OCI-M1 (cell line): ENCODE data around the gene CREG2.
"Not testable (repeated sequence)": the region's sequence is repeated elsewhere in the genome, so short reads cannot be mapped to it uniquely, and the experiment has no call there.

Experiments used
- DNase-seq: peaks from one replicate; lab custom pipeline; 2025; lab: John Stamatoyannopoulos, UW

Gene CREG2

DNA sequence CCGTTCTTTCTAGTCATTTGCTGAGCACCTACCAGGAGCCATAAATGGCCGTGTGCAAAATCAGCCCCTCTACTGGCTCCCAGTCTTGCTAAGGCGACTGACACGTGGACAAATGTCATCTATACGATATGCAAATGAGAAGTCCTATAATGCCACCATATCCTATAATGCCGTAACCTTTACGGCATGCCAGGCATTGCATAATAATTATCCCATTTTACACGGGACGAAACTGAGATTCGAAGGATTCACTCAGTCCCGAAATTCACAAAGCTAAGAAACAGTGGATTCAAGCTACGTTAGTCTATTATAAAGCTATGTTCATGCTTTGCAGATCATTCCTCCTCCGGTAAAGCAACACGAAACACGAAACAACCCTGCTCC lies 44.7 kb downstream of the CREG2 start:
- DNase-seq: no peak

GRCh38 chr2:101341901-101342624 lies 45.2 kb downstream of the CREG2 start:
- peak; percentile 67 for DNase-seq

GRCh38 chr2:101341421-101341820 lies 45.9 kb downstream of the CREG2 start:
- no peak for DNase-seq

- peak; percentile 26 for DNase-seq
Observed at GRCh38 chr2:101340141-101340551, 47.2 kb downstream of the CREG2 start.

GRCh38 chr2:101339266-101339880 lies 47.9 kb downstream of the CREG2 start:
- DNase-seq: no peak

- no peak for DNase-seq
Observed at GRCh38 chr2:101337877-101338276, 49.4 kb downstream of the CREG2 start.

DNA sequence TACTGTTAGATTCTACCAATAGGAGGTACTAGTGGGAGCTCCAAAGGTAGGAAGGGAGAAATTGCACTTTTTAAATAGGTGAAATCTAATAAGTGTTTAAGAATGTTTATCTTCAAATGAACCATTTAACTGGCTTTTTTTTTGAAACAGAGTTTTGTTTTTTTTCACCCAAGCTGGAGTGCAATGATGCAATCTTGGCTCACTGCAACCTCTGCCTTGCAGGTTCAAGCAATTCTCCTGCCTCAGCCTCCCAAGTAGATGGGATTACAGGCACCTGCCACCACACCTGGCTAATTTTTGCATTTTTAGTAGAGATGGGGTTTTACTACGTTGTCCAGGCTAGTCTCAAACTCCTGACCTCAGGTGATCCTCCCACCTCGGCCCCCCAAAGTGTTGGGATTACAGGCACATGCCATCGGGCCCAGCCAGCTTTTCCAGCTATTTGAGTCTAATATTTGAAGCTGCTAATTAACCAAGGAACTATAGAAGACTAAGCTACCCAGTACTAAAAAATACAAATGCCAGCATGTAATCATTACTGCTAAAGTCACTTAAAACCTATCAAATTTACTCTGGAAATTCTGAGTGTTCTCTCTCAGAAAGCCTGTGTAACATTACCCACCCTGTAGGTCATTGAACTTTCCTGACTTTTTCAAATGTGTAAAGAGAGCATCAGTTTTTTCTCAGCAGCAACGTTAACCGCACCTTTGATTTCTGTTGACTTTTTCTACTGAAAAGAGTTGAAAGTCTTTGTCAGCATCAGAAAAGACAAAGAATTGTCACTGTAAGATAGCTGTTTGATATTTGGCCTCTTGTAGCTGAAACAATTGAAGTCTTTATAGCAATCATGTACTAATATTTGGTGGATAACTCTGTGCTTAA lies 54.2 kb downstream of the CREG2 start:
- no peak for DNase-seq

DNA sequence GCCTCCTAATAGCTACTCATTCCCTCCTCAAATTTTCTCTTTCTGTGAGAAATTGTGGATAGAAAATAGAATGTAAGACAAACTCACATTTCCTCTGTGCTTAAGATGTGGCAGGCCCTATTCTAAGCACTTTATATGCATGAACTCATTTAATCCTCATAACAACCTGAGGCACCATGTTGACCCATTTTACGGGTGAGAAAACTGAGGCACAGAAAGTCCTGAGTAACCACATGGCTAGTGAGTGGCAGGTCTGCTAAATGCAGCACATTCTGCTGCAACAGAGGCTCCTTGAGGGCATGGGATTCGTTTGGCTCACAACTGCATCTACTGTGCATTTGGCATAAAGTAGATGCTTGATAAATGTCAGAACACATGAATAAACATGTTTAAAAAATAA lies 56.1 kb downstream of the CREG2 start:
- DNase-seq: no peak

GRCh38 chr2:101330253-101330933 lies 56.9 kb downstream of the CREG2 start:
- no peak for DNase-seq

- no peak for DNase-seq
Observed at GRCh38 chr2:101329026-101329425, 58.3 kb downstream of the CREG2 start.

DNA sequence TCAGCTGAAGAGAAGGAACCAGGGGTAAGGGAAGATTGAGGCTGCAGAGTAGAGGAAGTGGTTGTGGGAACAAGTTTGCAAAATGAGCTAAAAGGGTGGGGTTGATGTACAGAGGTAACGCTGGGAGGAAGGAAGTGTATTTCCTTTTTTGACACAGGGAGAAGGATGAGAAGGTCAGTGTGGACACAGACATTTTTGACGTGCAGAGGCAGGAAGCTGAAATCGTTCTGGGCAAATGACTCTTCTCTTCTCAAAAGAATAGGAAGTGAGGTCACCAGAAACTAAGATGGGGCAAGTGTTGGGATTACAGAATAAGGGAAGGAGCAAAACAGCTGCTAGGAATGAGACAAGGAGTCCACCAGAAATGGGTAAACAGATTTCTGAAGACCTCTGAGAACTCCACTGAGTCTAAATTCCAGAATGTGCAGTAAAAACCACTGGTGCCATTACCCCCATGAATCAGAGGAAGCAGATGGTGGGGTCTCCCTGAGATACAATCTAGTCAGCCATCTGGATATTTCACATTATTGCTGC lies 58.8 kb downstream of the CREG2 start:
- DNase-seq: peak; percentile 38

DNA sequence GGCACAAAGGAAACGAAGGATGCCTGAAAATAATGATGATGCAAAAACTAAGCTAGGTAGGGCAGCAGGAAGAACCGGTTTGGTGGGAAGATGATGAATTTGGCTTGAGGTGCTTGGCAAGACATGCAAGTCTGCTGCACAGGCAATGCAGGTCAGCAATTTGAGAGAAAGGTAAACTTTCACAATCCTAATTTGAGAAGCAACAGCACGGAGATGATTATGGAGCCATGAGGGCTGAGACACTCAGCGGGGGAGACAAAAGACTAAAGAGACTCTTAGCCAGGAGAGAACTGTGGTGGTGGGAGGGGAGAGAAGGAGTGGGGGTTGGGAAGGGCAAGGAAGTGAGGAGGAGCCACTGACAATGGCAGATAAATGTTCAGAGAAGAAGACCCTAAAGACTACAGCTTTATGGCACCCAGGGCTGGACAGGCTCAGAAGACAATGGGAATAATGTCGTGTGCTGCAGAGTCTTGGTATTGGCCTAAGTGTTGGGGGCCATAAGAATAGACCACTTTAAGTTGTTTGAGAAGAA lies 59.4 kb downstream of the CREG2 start:
- no peak for DNase-seq

DNA sequence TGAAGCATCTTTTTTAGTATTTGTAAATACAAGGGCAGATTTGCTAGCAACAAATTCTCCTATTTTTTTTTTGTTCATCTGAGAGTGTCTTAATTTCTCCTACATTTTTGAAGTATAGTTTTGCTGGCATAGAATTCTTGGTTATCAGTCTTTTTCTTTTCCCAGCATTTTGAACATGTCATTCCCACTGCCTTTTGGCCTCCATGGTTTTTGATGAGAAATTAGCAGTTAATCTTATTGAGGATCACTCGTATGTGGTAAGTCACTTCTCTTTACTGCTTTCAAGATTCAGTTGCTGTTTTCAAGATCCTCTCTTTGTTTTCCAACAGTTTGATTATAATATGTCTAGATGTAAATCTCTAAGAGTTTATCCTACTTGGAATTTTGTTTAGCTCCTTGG lies 61.9 kb downstream of the CREG2 start:
- peak; percentile 3 for DNase-seq

DNA sequence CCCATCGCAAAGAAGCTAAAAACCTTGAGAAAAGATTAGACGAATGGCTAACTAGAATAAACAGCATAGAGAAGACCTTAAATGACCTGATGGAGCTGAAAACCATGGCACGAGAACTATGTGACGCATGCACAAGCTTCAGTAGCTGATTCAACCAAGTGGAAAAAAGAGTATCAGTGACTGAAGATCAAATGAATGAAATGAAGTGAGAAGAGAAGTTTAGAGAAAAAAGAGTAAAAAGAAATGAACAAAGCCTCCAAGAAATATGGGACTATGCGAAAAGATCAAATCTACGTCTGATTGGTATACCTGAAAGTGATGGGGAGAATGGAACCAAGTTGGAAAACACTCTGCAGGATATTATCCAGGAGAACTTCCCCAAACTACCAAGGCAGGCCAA lies 70.7 kb downstream of the CREG2 start:
- DNase-seq: not testable (repeated sequence)

GRCh38 chr2:101311696-101312017 lies 75.6 kb downstream of the CREG2 start:
- DNase-seq: no peak

GRCh38 chr2:101310834-101311695 lies 76.2 kb downstream of the CREG2 start:
- no peak for DNase-seq

DNA sequence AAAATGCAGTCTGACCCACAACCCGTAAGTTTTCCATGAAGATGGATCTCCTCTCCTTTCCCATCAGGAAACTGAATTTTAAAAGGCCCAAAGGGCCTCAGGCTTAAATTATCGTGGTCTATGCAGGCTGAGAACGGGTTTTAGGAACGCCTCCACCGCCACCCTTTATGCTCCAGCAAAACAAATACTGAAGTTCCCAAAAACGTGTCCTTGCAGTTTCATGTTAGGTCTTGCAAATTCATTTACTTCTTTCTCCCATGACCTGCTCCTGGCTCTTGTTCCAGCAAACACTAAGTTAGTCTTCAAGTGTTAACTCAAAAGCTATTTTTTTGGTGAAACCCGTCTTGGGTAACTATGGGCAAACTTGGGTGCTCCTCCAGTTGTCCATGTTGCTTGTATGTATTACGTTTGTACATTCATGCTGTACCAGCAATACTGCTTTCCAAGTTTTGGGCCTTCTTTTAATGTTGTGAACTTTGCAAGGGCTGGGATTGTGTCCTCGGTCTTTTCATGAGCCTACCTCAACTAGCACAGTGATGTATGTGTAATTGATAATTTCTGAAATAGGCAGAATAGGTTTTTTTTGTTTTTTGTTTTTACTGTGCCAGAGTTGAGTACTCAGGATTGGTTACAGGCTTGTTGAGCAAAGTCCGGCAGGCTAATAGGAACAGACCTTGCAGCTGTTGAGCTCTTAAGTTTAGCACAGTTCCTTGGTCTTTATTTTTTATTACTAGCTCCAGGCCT lies 77.0 kb downstream of the CREG2 start:
- DNase-seq: no peak

- DNase-seq: peak; percentile 92
Observed at GRCh38 chr2:101308432-101309210, 78.7 kb downstream of the CREG2 start, which contains the start of gene RNF149. Gene RNF149, minus strand, starts transcription at chr2:101308701. Its CDS starts 113 bp downstream, at chr2:101308588.

- peak; percentile 26 for DNase-seq
Observed at GRCh38 chr2:101307950-101308431, 79.3 kb downstream of the CREG2 start.
